K562 (cell line): ENCODE results near the gene TTC21A. TPM values are rescaled to one million over a fixed set of nuclear protein-coding genes. Genes with fewer than 3 reads are reported as not detected.

Experiments
- DMBX1 ChIP-seq: fragments of 250-450 bp; sonication (Bioruptor Pico); IDR thresholded peaks from 2 replicates; pipeline ENCODE4 v1.8.0; 2022; ENCODE audit warnings: inconsistent platforms, mild to moderate bottlenecking, moderate library complexity, borderline replicate concordance
- NR2C1 ChIP-seq, 2 experiments: fragments of 450-650 bp; IDR thresholded peaks; 2 replicates each; pipeline ENCODE4 v1.6.1; 2017; ENCODE audit warnings: mild to moderate bottlenecking in 2 of 2, antibody characterized with exemption in 1 of 2, inconsistent platforms in 1 of 2, missing compliant biosample characterization in 1 of 2, missing genetic modification characterization in 1 of 2
- NR3C1 ChIP-seq: sonication (generic); formaldehyde crosslinking; IDR thresholded peaks from 2 replicates; pipeline ENCODE4 v1.8.1; 2022; ENCODE audit warnings: missing genetic modification reagents
- NRF1 ChIP-seq, 2 experiments: fragments of 450-650 bp; IDR thresholded peaks in 1 of 2; conservative IDR thresholded peaks in 1 of 2; 2 replicates each; pipeline ENCODE4 v1.6.1; 2014; ENCODE audit warnings: mild to moderate bottlenecking in 2 of 2
- PRPF4 ChIP-seq: fragments of 200-400 bp; formaldehyde crosslinking; IDR thresholded peaks from one replicate; pipeline ENCODE4 v1.6.1; 2017; ENCODE audit warnings: low read length, low read depth, mild to moderate bottlenecking; ENCODE audit not compliant: insufficient read depth, poor library complexity, severe bottlenecking
- RFX7 ChIP-seq: fragments of 250-450 bp; sonication (Bioruptor Pico); IDR thresholded peaks from 2 replicates; pipeline ENCODE4 v1.5.1; 2021; ENCODE audit warnings: mild to moderate bottlenecking
- SP1 ChIP-seq: sonication (generic); formaldehyde crosslinking; IDR thresholded peaks from 2 replicates; pipeline ENCODE4 v1.8.1; 2022; ENCODE audit warnings: mild to moderate bottlenecking, missing genetic modification reagents
- TCFL5 ChIP-seq: fragments of 250-450 bp; sonication (Bioruptor Pico); conservative IDR thresholded peaks from 2 replicates; pipeline ENCODE4 v1.6.1; 2021; ENCODE audit warnings: mild to moderate bottlenecking, moderate library complexity, matching md5 sums
- TEAD4 ChIP-seq, 2 experiments: sonication (generic) in 1 of 2; formaldehyde crosslinking in 1 of 2; IDR thresholded peaks; 2 replicates each; pipeline versions ENCODE4 v1.6.1 to v1.8.0; 2012 to 2022; ENCODE audit warnings: borderline replicate concordance in 1 of 2, inconsistent platforms in 1 of 2, low read length in 1 of 2, mild to moderate bottlenecking in 1 of 2, missing genetic modification reagents in 1 of 2
- ZNF444 ChIP-seq: fragments of 250-450 bp; sonication (Bioruptor Pico); IDR thresholded peaks from 2 replicates; pipeline ENCODE4 v1.4.0; 2020; ENCODE audit warnings: mild to moderate bottlenecking, moderate library complexity
- ZNF717 ChIP-seq: fragments of 250-450 bp; sonication (Bioruptor Pico); IDR thresholded peaks from 2 replicates; pipeline ENCODE4 v1.5.0; 2021
- ZNF778 ChIP-seq: fragments of 450-650 bp; formaldehyde crosslinking; IDR thresholded peaks from 2 replicates; pipeline ENCODE4 v1.4.0; 2020; ENCODE audit warnings: mild to moderate bottlenecking, moderate library complexity
- polyA plus RNA-seq, 8 experiments: library from polyadenylated mRNA; depleted of rRNA in 4 of 8; stranded (reverse) in 5 of 8; unstranded in 3 of 8; fragments of >200 nt; fragmentation: Nextera tagmentation in 2 of 8; fragmentation: Illumina TruSeq in 1 of 8; extraction: Ambion mirVana in 2 of 8; extraction: Trizol in 1 of 8; gene quantifications; 2 replicates each; pipeline versions ENCODE4 v1.2.1 to v1.2.3, GENCODE V29; 2011 to 2014; ENCODE audit warnings: inconsistent platforms in 1 of 8, missing spikeins in 1 of 8
- total RNA-seq, 7 experiments: library from RNA; depleted of rRNA in 6 of 7; stranded (reverse); fragments of >200 nt in 6 of 7; fragmentation: Illumina TruSeq in 2 of 7; extraction: Trizol in 2 of 7; gene quantifications; 2 replicates each; pipeline versions ENCODE4 v1.2.1 to v1.2.3, GENCODE V29; 2011 to 2021; ENCODE audit warnings: low replicate concordance in 1 of 7
- TF ChIP-seq, protein P1 (sequence below), 2 experiments: fragments of 150-350 bp in 1 of 2; IDR thresholded peaks; 2 replicates each; pipeline ENCODE4 v1.6.1; 2012 to 2016; ENCODE audit warnings: low read depth in 2 of 2, low read length in 2 of 2, mild to moderate bottlenecking in 1 of 2, moderate library complexity in 1 of 2
- TF ChIP-seq, protein P2 (sequence below): fragments of 450-650 bp; IDR thresholded peaks from 2 replicates; pipeline ENCODE4 v1.6.1; 2016; ENCODE audit warnings: mild to moderate bottlenecking
- TF ChIP-seq, protein P3 (sequence below): fragments of 250-450 bp; sonication (Bioruptor Pico); IDR thresholded peaks from 2 replicates; pipeline ENCODE4 v1.8.0; 2021; ENCODE audit warnings: borderline replicate concordance, mild to moderate bottlenecking, moderate library complexity; ENCODE audit not compliant: poor library complexity, severe bottlenecking
- TF ChIP-seq, protein P4 (sequence below): fragments of 200-800 bp; sonication (Bioruptor generic); IDR thresholded peaks from 2 replicates; pipeline ENCODE4 v1.6.1; 2017; ENCODE audit warnings: missing genetic modification characterization, missing compliant biosample characterization
- TF ChIP-seq, protein P5 (sequence below): sonication (generic); formaldehyde crosslinking; IDR thresholded peaks from 2 replicates; pipeline ENCODE4 v1.8.1; 2023; ENCODE audit warnings: mild to moderate bottlenecking, missing genetic modification reagents, moderate library complexity

TTC21A gene
- total and polyA plus RNA-seq, 9 of the 15 experiments (the other 6 are each of a cell fraction or from before 2014, with no cell fraction given), result 0.22 to 1.4 (median 0.70) TPM

DNA sequence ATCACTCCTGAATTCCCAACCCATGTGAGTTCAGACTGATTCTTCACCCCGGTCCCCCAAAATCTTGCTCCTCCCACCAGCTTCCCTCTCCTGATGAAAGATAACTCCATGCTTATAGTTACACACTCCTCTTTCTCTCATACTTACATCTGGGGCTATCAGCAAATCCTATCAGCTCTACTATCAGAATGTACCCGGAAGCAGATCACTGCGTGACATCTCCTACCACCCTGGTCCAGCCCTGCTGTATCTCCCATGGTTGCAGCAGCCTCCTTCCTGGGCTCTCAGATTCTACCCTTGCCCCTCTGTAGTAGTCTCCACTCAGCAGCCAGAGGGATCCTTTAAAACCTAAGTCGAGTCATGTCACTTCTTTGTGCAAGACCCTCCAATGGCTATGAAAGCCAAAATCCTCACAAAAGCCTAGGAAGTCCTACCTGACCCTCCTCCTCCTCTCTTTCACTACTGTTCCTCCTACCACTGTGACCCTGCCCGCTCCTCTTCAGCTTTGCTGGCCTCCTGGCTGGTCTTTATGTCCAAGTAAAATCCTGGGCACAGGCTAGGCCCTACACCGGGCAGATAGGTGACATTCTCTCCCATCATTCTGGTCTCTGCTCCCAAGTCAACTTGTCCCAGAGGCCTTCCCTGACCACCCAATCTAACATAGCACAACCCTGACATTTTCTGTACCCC, 68.7 kb downstream of the TTC21A start (continued):
- TF ChIP-seq, protein P1, sequence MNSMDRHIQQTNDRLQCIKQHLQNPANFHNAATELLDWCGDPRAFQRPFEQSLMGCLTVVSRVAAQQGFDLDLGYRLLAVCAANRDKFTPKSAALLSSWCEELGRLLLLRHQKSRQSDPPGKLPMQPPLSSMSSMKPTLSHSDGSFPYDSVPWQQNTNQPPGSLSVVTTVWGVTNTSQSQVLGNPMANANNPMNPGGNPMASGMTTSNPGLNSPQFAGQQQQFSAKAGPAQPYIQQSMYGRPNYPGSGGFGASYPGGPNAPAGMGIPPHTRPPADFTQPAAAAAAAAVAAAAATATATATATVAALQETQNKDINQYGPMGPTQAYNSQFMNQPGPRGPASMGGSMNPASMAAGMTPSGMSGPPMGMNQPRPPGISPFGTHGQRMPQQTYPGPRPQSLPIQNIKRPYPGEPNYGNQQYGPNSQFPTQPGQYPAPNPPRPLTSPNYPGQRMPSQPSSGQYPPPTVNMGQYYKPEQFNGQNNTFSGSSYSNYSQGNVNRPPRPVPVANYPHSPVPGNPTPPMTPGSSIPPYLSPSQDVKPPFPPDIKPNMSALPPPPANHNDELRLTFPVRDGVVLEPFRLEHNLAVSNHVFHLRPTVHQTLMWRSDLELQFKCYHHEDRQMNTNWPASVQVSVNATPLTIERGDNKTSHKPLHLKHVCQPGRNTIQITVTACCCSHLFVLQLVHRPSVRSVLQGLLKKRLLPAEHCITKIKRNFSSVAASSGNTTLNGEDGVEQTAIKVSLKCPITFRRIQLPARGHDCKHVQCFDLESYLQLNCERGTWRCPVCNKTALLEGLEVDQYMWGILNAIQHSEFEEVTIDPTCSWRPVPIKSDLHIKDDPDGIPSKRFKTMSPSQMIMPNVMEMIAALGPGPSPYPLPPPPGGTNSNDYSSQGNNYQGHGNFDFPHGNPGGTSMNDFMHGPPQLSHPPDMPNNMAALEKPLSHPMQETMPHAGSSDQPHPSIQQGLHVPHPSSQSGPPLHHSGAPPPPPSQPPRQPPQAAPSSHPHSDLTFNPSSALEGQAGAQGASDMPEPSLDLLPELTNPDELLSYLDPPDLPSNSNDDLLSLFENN (IDR thresholded peaks at IDR 0.05; ENCODE audit: low read depth in 2 of 2, low read length in 2 of 2), result no peak
- TF ChIP-seq NRF1 (conservative IDR thresholded peaks at IDR 0.05 in 1 of 2, IDR thresholded peaks at IDR 0.05 in 1 of 2) (no peak), RFX7 (no peak), TCFL5 (CRISPR knock-in tag) (no peak), ZNF778 (CRISPR knock-in tag) (no peak), PRPF4 (no peak), TEAD4 (IDR thresholded peaks at IDR 0.05; ENCODE audit: low read length) (no peak), TEAD4 (CRISPR knock-in tag; IDR thresholded peaks at IDR 0.05; ENCODE audit: borderline replicate concordance) (no peak), ZNF444 (no peak), NR3C1 (no peak), NR2C1 (IDR thresholded peaks at IDR 0.05) (peak; percentile 85), NR2C1 (tag; IDR thresholded peaks at IDR 0.05) (peak; percentile 93), ZNF717 (CRISPR knock-in tag) (no peak), DMBX1 (peak; percentile 43; the same call in 1 of the 2 replicates), SP1 (0 out of 2 replicates have a peak, but pooled peaks have one; percentile 19)
- TF ChIP-seq, protein P2, sequence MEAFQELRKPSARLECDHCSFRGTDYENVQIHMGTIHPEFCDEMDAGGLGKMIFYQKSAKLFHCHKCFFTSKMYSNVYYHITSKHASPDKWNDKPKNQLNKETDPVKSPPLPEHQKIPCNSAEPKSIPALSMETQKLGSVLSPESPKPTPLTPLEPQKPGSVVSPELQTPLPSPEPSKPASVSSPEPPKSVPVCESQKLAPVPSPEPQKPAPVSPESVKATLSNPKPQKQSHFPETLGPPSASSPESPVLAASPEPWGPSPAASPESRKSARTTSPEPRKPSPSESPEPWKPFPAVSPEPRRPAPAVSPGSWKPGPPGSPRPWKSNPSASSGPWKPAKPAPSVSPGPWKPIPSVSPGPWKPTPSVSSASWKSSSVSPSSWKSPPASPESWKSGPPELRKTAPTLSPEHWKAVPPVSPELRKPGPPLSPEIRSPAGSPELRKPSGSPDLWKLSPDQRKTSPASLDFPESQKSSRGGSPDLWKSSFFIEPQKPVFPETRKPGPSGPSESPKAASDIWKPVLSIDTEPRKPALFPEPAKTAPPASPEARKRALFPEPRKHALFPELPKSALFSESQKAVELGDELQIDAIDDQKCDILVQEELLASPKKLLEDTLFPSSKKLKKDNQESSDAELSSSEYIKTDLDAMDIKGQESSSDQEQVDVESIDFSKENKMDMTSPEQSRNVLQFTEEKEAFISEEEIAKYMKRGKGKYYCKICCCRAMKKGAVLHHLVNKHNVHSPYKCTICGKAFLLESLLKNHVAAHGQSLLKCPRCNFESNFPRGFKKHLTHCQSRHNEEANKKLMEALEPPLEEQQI, result no peak
- TF ChIP-seq, protein P3, sequence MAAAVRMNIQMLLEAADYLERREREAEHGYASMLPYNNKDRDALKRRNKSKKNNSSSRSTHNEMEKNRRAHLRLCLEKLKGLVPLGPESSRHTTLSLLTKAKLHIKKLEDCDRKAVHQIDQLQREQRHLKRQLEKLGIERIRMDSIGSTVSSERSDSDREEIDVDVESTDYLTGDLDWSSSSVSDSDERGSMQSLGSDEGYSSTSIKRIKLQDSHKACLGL (CRISPR knock-in tag), result no peak
- TF ChIP-seq, protein P4, sequence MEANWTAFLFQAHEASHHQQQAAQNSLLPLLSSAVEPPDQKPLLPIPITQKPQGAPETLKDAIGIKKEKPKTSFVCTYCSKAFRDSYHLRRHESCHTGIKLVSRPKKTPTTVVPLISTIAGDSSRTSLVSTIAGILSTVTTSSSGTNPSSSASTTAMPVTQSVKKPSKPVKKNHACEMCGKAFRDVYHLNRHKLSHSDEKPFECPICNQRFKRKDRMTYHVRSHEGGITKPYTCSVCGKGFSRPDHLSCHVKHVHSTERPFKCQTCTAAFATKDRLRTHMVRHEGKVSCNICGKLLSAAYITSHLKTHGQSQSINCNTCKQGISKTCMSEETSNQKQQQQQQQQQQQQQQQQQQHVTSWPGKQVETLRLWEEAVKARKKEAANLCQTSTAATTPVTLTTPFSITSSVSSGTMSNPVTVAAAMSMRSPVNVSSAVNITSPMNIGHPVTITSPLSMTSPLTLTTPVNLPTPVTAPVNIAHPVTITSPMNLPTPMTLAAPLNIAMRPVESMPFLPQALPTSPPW (CRISPR knock-in tag), result no peak
- TF ChIP-seq, protein P5, sequence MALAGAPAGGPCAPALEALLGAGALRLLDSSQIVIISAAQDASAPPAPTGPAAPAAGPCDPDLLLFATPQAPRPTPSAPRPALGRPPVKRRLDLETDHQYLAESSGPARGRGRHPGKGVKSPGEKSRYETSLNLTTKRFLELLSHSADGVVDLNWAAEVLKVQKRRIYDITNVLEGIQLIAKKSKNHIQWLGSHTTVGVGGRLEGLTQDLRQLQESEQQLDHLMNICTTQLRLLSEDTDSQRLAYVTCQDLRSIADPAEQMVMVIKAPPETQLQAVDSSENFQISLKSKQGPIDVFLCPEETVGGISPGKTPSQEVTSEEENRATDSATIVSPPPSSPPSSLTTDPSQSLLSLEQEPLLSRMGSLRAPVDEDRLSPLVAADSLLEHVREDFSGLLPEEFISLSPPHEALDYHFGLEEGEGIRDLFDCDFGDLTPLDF (CRISPR knock-in tag), result no peak
